Measurements from ENCODE around the gene VPREB1. TPM values are rescaled to one million over a fixed set of nuclear protein-coding genes. Genes with fewer than 3 reads are reported as not detected.

The VPREB1 gene
- total RNA-seq, 2 donors from 2014 or later = not detected

- Histone ChIP-seq H3K4me3 (no peak overlapping the region), H3K36me3 (no peaks in the 10 kb centered on the region), H3K9me3 (no peaks in the 10 kb centered on the region), H3K4me1 (replicated peaks) (no peaks in the 10 kb centered on the region), H3K27me3 (replicated peaks; ENCODE audit: insufficient read depth) (no peaks in the 10 kb centered on the region), H3K27ac (no peak overlapping the region)
- WGBS = 73% methylated on average over 6 of the region's 6 CpGs
- intact Hi-C loops (cut with DNase I) = no loop called here
- no peak for DNase-seq (ENCODE audit: low spot score)
- TF ChIP-seq CTCF (IDR thresholded peaks at IDR 0.05) (no peak), POLR2A (IDR thresholded peaks at IDR 0.05) (no peak), POLR2AphosphoS5 (IDR thresholded peaks at IDR 0.05) (no peak)
Measured at GRCh38 chr22:22229683-22230420, 14.7 kb upstream of the VPREB1 start.

GRCh38 chr22:22230438-22230837 is 14.1 kb upstream of the VPREB1 start:
- no peaks in the 10 kb centered on the region for H3K27me3 ChIP-seq (replicated peaks; ENCODE audit: insufficient read depth)
- no peak overlapping the region for H3K27ac ChIP-seq
- no peak for DNase-seq (ENCODE audit: low spot score)
- no peaks in the 10 kb centered on the region for H3K4me1 ChIP-seq (replicated peaks)
- H3K9me3 ChIP-seq = no peaks in the 10 kb centered on the region
- 89% methylated on average over 9 of the region's 9 CpGs for WGBS
- H3K4me3 ChIP-seq = no peak overlapping the region
- TF ChIP-seq POLR2A (IDR thresholded peaks at IDR 0.05) (no peak), POLR2AphosphoS5 (IDR thresholded peaks at IDR 0.05) (no peak)
- intact Hi-C loops (cut with DNase I) = no loop called here
- no peaks in the 10 kb centered on the region for H3K36me3 ChIP-seq

GRCh38 chr22:22233081-22233480 is 11.5 kb upstream of the VPREB1 start:
- no peak for DNase-seq (ENCODE audit: low spot score)
- TF ChIP-seq CTCF (IDR thresholded peaks at IDR 0.05) (no peak), POLR2A (IDR thresholded peaks at IDR 0.05) (no peak)
- Histone ChIP-seq H3K4me3 (no peak overlapping the region), H3K27me3 (replicated peaks; ENCODE audit: insufficient read depth) (no peaks in the 10 kb centered on the region), H3K4me1 (replicated peaks) (no peaks in the 10 kb centered on the region), H3K27ac (no peak overlapping the region), H3K36me3 (no peaks in the 10 kb centered on the region), H3K9me3 (no peaks in the 10 kb centered on the region)
- 92% methylated on average over 5 of the region's 5 CpGs for WGBS
- intact Hi-C loops (cut with DNase I) = no loop called here

- no peak for DNase-seq (ENCODE audit: low spot score)
- WGBS = 10% methylated on average over 2 of the region's 2 CpGs
- no peak for TF ChIP-seq POLR2AphosphoS5 (IDR thresholded peaks at IDR 0.05)
- TF ChIP-seq CTCF (IDR thresholded peaks at IDR 0.05) = peak in 1 of 4 experiments; percentile 18
- Histone ChIP-seq H3K4me1 (replicated peaks) (no peaks in the 10 kb centered on the region), H3K9me3 (no peaks in the 10 kb centered on the region), H3K27me3 (replicated peaks; ENCODE audit: insufficient read depth) (peaks cover 3% of the 10 kb centered on the region), H3K36me3 (no peaks in the 10 kb centered on the region), H3K27ac (no peak overlapping the region), H3K4me3 (no peak overlapping the region)
- intact Hi-C loops (cut with DNase I) = no loop called here
Measured at GRCh38 chr22:22235558-22235957, 9.0 kb upstream of the VPREB1 start.

- intact Hi-C loops (cut with DNase I) = no loop called here
- H3K9me3 ChIP-seq = no peaks in the 10 kb centered on the region
- no peak overlapping the region for H3K4me3 ChIP-seq
- DNase-seq (ENCODE audit: low spot score) = no peak
- H3K27ac ChIP-seq = no peak overlapping the region
- WGBS = 85% methylated on average over 4 of the region's 4 CpGs
- H3K36me3 ChIP-seq = no peaks in the 10 kb centered on the region
- TF ChIP-seq POLR2AphosphoS5 (IDR thresholded peaks at IDR 0.05) (no peak), CTCF (IDR thresholded peaks at IDR 0.05) (no peak), POLR2A (IDR thresholded peaks at IDR 0.05) (no peak)
- no peaks in the 10 kb centered on the region for H3K4me1 ChIP-seq (replicated peaks)
- H3K27me3 ChIP-seq (replicated peaks; ENCODE audit: insufficient read depth) = peaks cover 3% of the 10 kb centered on the region
Measured at GRCh38 chr22:22237521-22237920, 7.1 kb upstream of the VPREB1 start.

Data from prostate gland (tissue), 2 donors.